Keratinocyte (primary cell): ENCODE data around the gene LAMA1. TPM values are rescaled to one million over a fixed set of nuclear protein-coding genes. Genes with fewer than 3 reads are reported as not detected.

Experiments used
- DNase-seq: peaks from one replicate; pipeline ENCODE4 v3.0.0-alpha.2; 2011; ENCODE audit warnings: low read depth, missing footprints, low spot score
- FAIRE-seq: peaks from 2 replicates; lab custom pipeline; 2011; peaks lifted over from hg19 to GRCh38; lab: Jason Lieb, UNC
- H2AFZ ChIP-seq: 2 replicates; pipeline ENCODE4 v1.6.0; 2012; ENCODE audit warnings: low read length, control low read depth, inconsistent platforms; ENCODE audit not compliant: control insufficient read depth
- H3K27ac ChIP-seq: 2 replicates; pipeline ENCODE4 v1.5.1; 2011; ENCODE audit warnings: low read length; ENCODE audit not compliant: control insufficient read depth, insufficient read depth
- H3K27me3 ChIP-seq: 3 replicates; pipeline ENCODE4 v1.6.0; 2011; ENCODE audit warnings: low read length; ENCODE audit not compliant: control insufficient read depth, insufficient read depth; ENCODE audit errors: extremely low read depth
- H3K36me3 ChIP-seq, 2 experiments: 2 replicates in 1 of 2; 3 replicates in 1 of 2; pipeline ENCODE4 v1.5.1; 2011; ENCODE audit warnings: low read length in 2 of 2, mild to moderate bottlenecking in 1 of 2; ENCODE audit not compliant: control insufficient read depth in 2 of 2, insufficient read depth in 2 of 2; ENCODE audit errors: extremely low read depth in 1 of 2
- H3K4me1 ChIP-seq: 3 replicates; pipeline ENCODE4 v1.5.1; 2011; ENCODE audit warnings: low read length; ENCODE audit not compliant: control insufficient read depth, insufficient read depth; ENCODE audit errors: extremely low read depth
- H3K4me2 ChIP-seq: 3 replicates; pipeline ENCODE4 v1.6.0; 2011; ENCODE audit warnings: low read depth, low read length; ENCODE audit not compliant: control insufficient read depth, insufficient read depth; ENCODE audit errors: extremely low read depth
- H3K4me3 ChIP-seq, 3 experiments: fragments of 200-600 bp in 1 of 3; sonication (generic) in 1 of 3; 2 replicates in 2 of 3; 3 replicates in 1 of 3; pipeline ENCODE4 v1.5.1; 2011 to 2016; ENCODE audit warnings: low read length in 3 of 3, mild to moderate bottlenecking in 3 of 3, control low read depth in 2 of 3, inconsistent platforms in 1 of 3, low read depth in 1 of 3, mixed read lengths in 1 of 3, mixed run types in 1 of 3, moderate library complexity in 1 of 3; ENCODE audit not compliant: control insufficient read depth in 2 of 3, insufficient read depth in 2 of 3; ENCODE audit errors: extremely low read depth in 1 of 3
- H3K79me2 ChIP-seq: 2 replicates; pipeline ENCODE4 v1.6.0; 2012; ENCODE audit warnings: low read length; ENCODE audit not compliant: control insufficient read depth, insufficient read depth
- H3K9ac ChIP-seq: 3 replicates; pipeline ENCODE4 v1.6.0; 2011; ENCODE audit warnings: low read length; ENCODE audit not compliant: control insufficient read depth, insufficient read depth; ENCODE audit errors: extremely low read depth
- H3K9me1 ChIP-seq: 3 replicates; pipeline ENCODE4 v1.6.0; 2011; ENCODE audit warnings: low read length; ENCODE audit not compliant: control insufficient read depth, insufficient read depth; ENCODE audit errors: extremely low read depth
- H3K9me3 ChIP-seq: 2 replicates; pipeline ENCODE4 v1.5.1; 2012; ENCODE audit warnings: low read depth, low read length; ENCODE audit not compliant: control insufficient read depth
- H4K20me1 ChIP-seq: 3 replicates; pipeline ENCODE4 v1.6.0; 2011; ENCODE audit warnings: low read length; ENCODE audit not compliant: control insufficient read depth, insufficient read depth; ENCODE audit errors: extremely low read depth
- CTCF ChIP-seq, 3 experiments: IDR thresholded peaks in 1 of 3; conservative IDR thresholded peaks in 1 of 3; optimal IDR thresholded peaks in 1 of 3; 2 replicates in 2 of 3; 3 replicates in 1 of 3; pipeline versions ENCODE3 to v1.5.1; 2011; ENCODE audit warnings: low read length in 3 of 3, mild to moderate bottlenecking in 3 of 3, moderate library complexity in 2 of 3, control low read depth in 1 of 3, inconsistent platforms in 1 of 3; ENCODE audit not compliant: insufficient read depth in 2 of 3; ENCODE audit errors: extremely low read depth in 1 of 3
- EZH2 ChIP-seq: IDR thresholded peaks from one replicate; pipeline ENCODE4 v1.6.1; 2012; ENCODE audit warnings: inconsistent platforms, mild to moderate bottlenecking, low read length, moderate library complexity
- dilution Hi-C: fragments of 300-500 bp; cut with MboI; formaldehyde crosslinking; loops from one replicate; pipeline ENCODE4 v1.7.0; 2020; ENCODE audit warnings: low sequenced_read_pairs; ENCODE audit not compliant: extremely low pct_ligation_motif_present
- polyA plus RNA-seq, 5 experiments: library from polyadenylated mRNA; depleted of rRNA in 3 of 5; stranded (reverse) in 3 of 5; stranded (forward) in 1 of 5; unstranded in 1 of 5; fragments of >200 nt; gene quantifications; 1 replicate in 1 of 5; 2 replicates in 3 of 5; 3 replicates in 1 of 5; pipeline versions ENCODE4 v1.2.1 to v1.2.3, GENCODE V29; 2011 to 2012; ENCODE audit warnings: missing spikeins in 2 of 5, low read depth in 1 of 5, low replicate concordance in 1 of 5

The LAMA1 gene
- polyA plus RNA-seq, 1 donor (not counting 4 experiments of a cell fraction or from before 2014, with no cell fraction given) = 2.1 TPM

- no peak for TF ChIP-seq CTCF (optimal IDR thresholded peaks at IDR 0.05 in 1 of 3, IDR thresholded peaks at IDR 0.05 in 1 of 3, conservative IDR thresholded peaks at IDR 0.05 in 1 of 3; ENCODE audit: extremely low read depth in 1 of 3, insufficient read depth in 2 of 3, low read length in 3 of 3)
- TF ChIP-seq EZH2 = no peak
- dilution Hi-C loops = no loop called here
- Histone ChIP-seq H3K27me3 (no peaks in the 10 kb centered on the region), H3K36me3 (no peaks in the 10 kb centered on the region), H4K20me1 (no peaks in the 10 kb centered on the region), H3K4me3 (no peak overlapping the region), H2AFZ (no peak overlapping the region), H3K27ac (no peak overlapping the region), H3K4me1 (peaks cover 14% of the 10 kb centered on the region), H3K9me3 (no peaks in the 10 kb centered on the region), H3K9ac (no peak overlapping the region), H3K4me2 (no peak overlapping the region), H3K9me1 (no peaks in the 10 kb centered on the region), H3K79me2 (no peaks in the 10 kb centered on the region)
- no peak for DNase-seq
- no peak for FAIRE-seq
These were observed 154.8 kb downstream of the LAMA1 start for GRCh38 chr18:6962571-6963451.

- FAIRE-seq (no peak), DNase-seq (no peak)
- Histone ChIP-seq H4K20me1 (no peaks in the 10 kb centered on the region), H3K27ac (no peak overlapping the region), H3K27me3 (no peaks in the 10 kb centered on the region), H3K9ac (no peak overlapping the region), H3K4me3 (no peak overlapping the region), H3K4me2 (no peak overlapping the region), H3K36me3 (no peaks in the 10 kb centered on the region), H3K4me1 (peaks cover 14% of the 10 kb centered on the region), H3K79me2 (no peaks in the 10 kb centered on the region), H3K9me1 (no peaks in the 10 kb centered on the region), H3K9me3 (no peaks in the 10 kb centered on the region), H2AFZ (no peak overlapping the region)
- TF ChIP-seq CTCF (optimal IDR thresholded peaks at IDR 0.05 in 1 of 3, IDR thresholded peaks at IDR 0.05 in 1 of 3, conservative IDR thresholded peaks at IDR 0.05 in 1 of 3; ENCODE audit: extremely low read depth in 1 of 3, insufficient read depth in 2 of 3, low read length in 3 of 3) (no peak), EZH2 (no peak)
- dilution Hi-C loops = no loop called here
These were observed 156.3 kb downstream of the LAMA1 start for GRCh38 chr18:6961331-6961730.
